IMR-90 (cell line): Measurements from ENCODE around the gene ANK3. TPM values are rescaled to one million over a fixed set of nuclear protein-coding genes. Genes with fewer than 3 reads are reported as not detected.

Experiments
- ATAC-seq: fragments of 200-7000 bp; cut with Tn5 transposase; 2 replicates; pipeline ENCODE4 v1.9.1; 2020; ENCODE audit warnings: low read depth, mild to moderate bottlenecking, moderate library complexity
- BruUV-seq: library from RNA; stranded (reverse); fragments of 400-500 nt; replicated peaks from 2 replicates; lab custom pipeline; 2021; lab: Mats Ljungman, UMichigan
- CTCF ChIA-PET: fragments of 300-600 bp; formaldehyde crosslinking; extraction: SDS; loops from one replicate; lab custom pipeline; 2021; ENCODE audit warnings: antibody characterized with exemption; lab: Yijun Ruan, JAX
- POLR2A ChIA-PET: fragments of 300-600 bp; sonication (Branson Sonifier 250); formaldehyde crosslinking; loops from one replicate; lab custom pipeline; 2022; ENCODE audit warnings: antibody characterized with exemption; ENCODE audit not compliant: unreplicated experiment; lab: Charles Lee
- DNase-seq: peaks from one replicate; pipeline ENCODE4 v3.0.0; 2013
- H2AFZ ChIP-seq: replicated peaks from 2 replicates; pipeline ENCODE3; 2013; ENCODE audit warnings: low read length, mild to moderate bottlenecking; ENCODE audit not compliant: poor library complexity
- H2AK5ac ChIP-seq: 2 replicates; pipeline ENCODE4 v1.6.1; 2013; ENCODE audit warnings: low read depth, low read length, inconsistent platforms
- H2AK9ac ChIP-seq: replicated peaks from 2 replicates; pipeline ENCODE3; 2013; ENCODE audit warnings: mild to moderate bottlenecking, low read depth, low read length, moderate library complexity; ENCODE audit not compliant: poor library complexity
- H2BK120ac ChIP-seq: 2 replicates; pipeline ENCODE4 v1.6.1; 2013; ENCODE audit warnings: low read depth, low read length, inconsistent platforms
- H2BK15ac ChIP-seq: 3 replicates; pipeline ENCODE4 v1.6.1; 2013; ENCODE audit warnings: low read depth, low read length, inconsistent platforms
- H2BK20ac ChIP-seq: 2 replicates; pipeline ENCODE4 v1.6.1; 2013; ENCODE audit warnings: low read depth, mild to moderate bottlenecking, inconsistent platforms, low read length, moderate library complexity
- H2BK5ac ChIP-seq: 2 replicates; pipeline ENCODE4 v1.6.1; 2013; ENCODE audit warnings: mild to moderate bottlenecking, low read depth, low read length, inconsistent platforms; ENCODE audit not compliant: poor library complexity, severe bottlenecking
- H3K14ac ChIP-seq: replicated peaks from 2 replicates; pipeline ENCODE4 v1.6.1; 2013; ENCODE audit warnings: low read depth, low read length, inconsistent platforms
- H3K18ac ChIP-seq: 2 replicates; pipeline ENCODE4 v1.6.1; 2013; ENCODE audit warnings: low read depth, low read length, control low read depth
- H3K23ac ChIP-seq: 2 replicates; pipeline ENCODE4 v1.6.1; 2013; ENCODE audit warnings: low read depth, low read length, inconsistent platforms
- H3K27ac ChIP-seq: 2 replicates; pipeline ENCODE4 v1.5.1; 2013; ENCODE audit warnings: mild to moderate bottlenecking, control low read depth, low read length; ENCODE audit not compliant: insufficient read depth
- H3K27me3 ChIP-seq: 2 replicates; pipeline ENCODE4 v1.6.1; 2013; ENCODE audit warnings: low read length; ENCODE audit not compliant: control insufficient read depth, insufficient read depth
- H3K36me3 ChIP-seq: 2 replicates; pipeline ENCODE4 v1.6.1; 2013; ENCODE audit warnings: low read length, mixed read lengths; ENCODE audit not compliant: control insufficient read depth, insufficient read depth
- H3K4ac ChIP-seq: 2 replicates; pipeline ENCODE4 v1.6.1; 2013; ENCODE audit warnings: low read depth, low read length, inconsistent platforms
- H3K4me1 ChIP-seq: 2 replicates; pipeline ENCODE4 v1.6.1; 2013; ENCODE audit warnings: low read length, mixed read lengths; ENCODE audit not compliant: control insufficient read depth, insufficient read depth
- H3K4me2 ChIP-seq: 2 replicates; pipeline ENCODE4 v1.6.1; 2013; ENCODE audit warnings: low read depth, mild to moderate bottlenecking, control low read depth, low read length, moderate library complexity
- H3K4me3 ChIP-seq: 2 replicates; pipeline ENCODE4 v1.5.1; 2013; ENCODE audit warnings: low read depth, mild to moderate bottlenecking, control low read depth, low read length, moderate library complexity; ENCODE audit not compliant: insufficient read depth
- H3K56ac ChIP-seq: 2 replicates; pipeline ENCODE4 v1.6.1; 2013; ENCODE audit warnings: low read length, inconsistent platforms; ENCODE audit not compliant: insufficient read depth; ENCODE audit errors: extremely low read depth
- H3K79me1 ChIP-seq, 2 experiments: 2 replicates each; pipeline ENCODE4 v1.6.1; 2013; ENCODE audit warnings: low read length in 2 of 2, inconsistent platforms in 1 of 2, low read depth in 1 of 2
- H3K9ac ChIP-seq: 2 replicates; pipeline ENCODE4 v1.6.1; 2013; ENCODE audit warnings: low read depth, low read length, control low read depth
- H3K9me1 ChIP-seq: 2 replicates; pipeline ENCODE4 v1.6.1; 2013; ENCODE audit warnings: low read length, inconsistent platforms; ENCODE audit not compliant: insufficient read depth
- H3K9me3 ChIP-seq: 2 replicates; pipeline ENCODE4 v1.6.1; 2013; ENCODE audit warnings: low read length; ENCODE audit not compliant: control insufficient read depth, insufficient read depth
- H4K20me1 ChIP-seq: 2 replicates; pipeline ENCODE4 v1.6.1; 2013; ENCODE audit warnings: low read length, inconsistent platforms; ENCODE audit not compliant: insufficient read depth
- H4K5ac ChIP-seq: 2 replicates; pipeline ENCODE4 v1.6.1; 2013; ENCODE audit warnings: mild to moderate bottlenecking, low read depth, low read length, control low read depth
- H4K8ac ChIP-seq, 2 experiments: 2 replicates each; pipeline ENCODE4 v1.6.1; 2013; ENCODE audit warnings: low read depth in 2 of 2, low read length in 2 of 2, control low read depth in 1 of 2, inconsistent platforms in 1 of 2
- H4K91ac ChIP-seq: 2 replicates; pipeline ENCODE4 v1.6.1; 2013; ENCODE audit warnings: low read depth, low read length, inconsistent platforms; ENCODE audit not compliant: insufficient read depth
- BHLHE40 ChIP-seq: fragments of 150-350 bp; IDR thresholded peaks from 2 replicates; pipeline ENCODE4 v1.6.1; 2016; ENCODE audit warnings: mild to moderate bottlenecking, low read depth, low read length
- CEBPB ChIP-seq: IDR thresholded peaks from 2 replicates; pipeline ENCODE4 v1.6.1; 2012; ENCODE audit warnings: low read depth, low read length, improper control_type of control experiment
- CHD1 ChIP-seq: IDR thresholded peaks from 2 replicates; pipeline ENCODE4 v1.6.1; 2012; ENCODE audit warnings: low read depth, low read length, improper control_type of control experiment
- CTCF ChIP-seq: conservative IDR thresholded peaks from 2 replicates; pipeline ENCODE4 v1.5.1; 2012; ENCODE audit warnings: mild to moderate bottlenecking, low read depth, low read length, improper control_type of control experiment
- FOS ChIP-seq: fragments of 150-350 bp; IDR thresholded peaks from 2 replicates; pipeline ENCODE4 v1.6.1; 2016; ENCODE audit warnings: low read depth, low read length
- MAFK ChIP-seq: IDR thresholded peaks from 2 replicates; pipeline ENCODE4 v1.6.1; 2012; ENCODE audit warnings: low read depth, low read length, improper control_type of control experiment
- MAZ ChIP-seq: IDR thresholded peaks from 2 replicates; pipeline ENCODE4 v1.6.1; 2012; ENCODE audit warnings: low read depth, mild to moderate bottlenecking, low read length, improper control_type of control experiment, moderate library complexity, borderline replicate concordance
- MXI1 ChIP-seq: IDR thresholded peaks from 2 replicates; pipeline ENCODE4 v1.6.1; 2012; ENCODE audit warnings: low read depth, mild to moderate bottlenecking, low read length, moderate library complexity, borderline replicate concordance
- NFE2L2 ChIP-seq: fragments of 150-350 bp; IDR thresholded peaks from 2 replicates; pipeline ENCODE4 v1.6.1; 2016; ENCODE audit warnings: low read depth, mild to moderate bottlenecking, low read length
- POLR2A ChIP-seq: IDR thresholded peaks from 2 replicates; pipeline ENCODE4 v1.6.1; 2012; ENCODE audit warnings: mild to moderate bottlenecking, low read depth, low read length
- RAD21 ChIP-seq: IDR thresholded peaks from 2 replicates; pipeline ENCODE4 v1.6.1; 2012; ENCODE audit warnings: low read length, improper control_type of control experiment
- RCOR1 ChIP-seq: IDR thresholded peaks from 2 replicates; pipeline ENCODE4 v1.6.1; 2012; ENCODE audit warnings: mild to moderate bottlenecking, low read length, improper control_type of control experiment; ENCODE audit not compliant: insufficient replicate concordance
- RFX5 ChIP-seq: IDR thresholded peaks from 2 replicates; pipeline ENCODE4 v1.8.0; 2012; ENCODE audit warnings: low read depth, mild to moderate bottlenecking, low read length, moderate library complexity
- SMC3 ChIP-seq: fragments of 150-350 bp; IDR thresholded peaks from 2 replicates; pipeline ENCODE4 v1.6.1; 2016; ENCODE audit warnings: low read depth, mild to moderate bottlenecking, antibody characterized with exemption, low read length, moderate library complexity
- WGBS, 2 experiments: methylation state at CpG; one replicate each; pipeline versions ENCODE4 v1.1.5 to v1.1.7; 2013; ENCODE audit warnings: missing lambda C conversion rate in 2 of 2; ENCODE audit not compliant: insufficient read length in 1 of 2; ENCODE audit errors: extremely low coverage in 2 of 2; 5-methylcytosine and 5-hydroxymethylcytosine counted together
- dilution Hi-C: fragments of 300-500 bp; cut with HindIII; formaldehyde crosslinking; loops from one replicate; pipeline ENCODE4 v1.14.3; 2018; ENCODE audit warnings: low sequenced_read_pairs; ENCODE audit not compliant: unreplicated experiment
- in situ Hi-C: fragments of 300-500 bp; cut with MboI; formaldehyde crosslinking; loops from 3 replicates; pipeline ENCODE4 v1.14.3; 2019; ENCODE audit warnings: low sequenced_read_pairs, inconsistent platforms, mixed read lengths
- intact Hi-C: fragments of 100-400 bp; cut with micrococcal nuclease; formaldehyde crosslinking; loops from 2 replicates; pipeline ENCODE4 v1.10.0; 2022
- polyA plus RNA-seq, 3 experiments: library from polyadenylated mRNA; depleted of rRNA; stranded (reverse); fragments of >200 nt; gene quantifications; 2 replicates each; pipeline ENCODE4 v1.2.3, GENCODE V29; 2012; ENCODE audit warnings: low replicate concordance in 1 of 3
- total RNA-seq: library from RNA; depleted of rRNA; stranded (reverse); fragments of >200 nt; gene quantifications from 2 replicates; pipeline ENCODE4 v1.2.3, GENCODE V29; 2012
- TF ChIP-seq, protein P1 (sequence below): fragments of 150-350 bp; IDR thresholded peaks from 2 replicates; pipeline ENCODE4 v1.6.1; 2016; ENCODE audit warnings: low read depth, mild to moderate bottlenecking, low read length, moderate library complexity, borderline replicate concordance
- TF ChIP-seq, protein P2 (sequence below): fragments of 150-350 bp; IDR thresholded peaks from 2 replicates; pipeline ENCODE4 v1.6.1; 2017; ENCODE audit warnings: mild to moderate bottlenecking, antibody characterized with exemption, low read length, low read depth

ANK3 gene
- total and polyA plus RNA-seq, 2 of the 4 experiments (the other 2 are of a cell fraction) = 0.63 to 1.8 TPM

DNA sequence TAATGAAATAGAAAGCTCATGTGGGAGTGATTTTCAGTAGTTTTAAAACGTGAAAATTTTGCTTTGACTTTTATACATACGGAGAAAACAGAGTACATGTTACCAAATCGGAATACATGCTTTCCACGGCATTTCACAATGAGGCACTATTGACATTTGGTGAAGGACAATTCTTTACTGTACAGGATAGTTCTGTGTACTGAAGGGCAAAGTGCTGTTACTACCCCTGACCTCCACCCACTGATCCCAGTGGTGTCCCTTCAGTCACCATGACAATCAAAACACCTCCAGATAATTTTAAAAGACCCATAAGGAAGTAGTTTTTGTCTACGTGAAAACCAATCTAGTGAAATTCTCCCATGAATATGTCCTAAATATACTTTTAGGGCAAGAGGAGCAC lies 33.1 kb upstream of the ANK3 start:
- Histone ChIP-seq H4K20me1 (no peaks in the 10 kb centered on the region), H3K27ac (no peak overlapping the region), H2AFZ (no peak overlapping the region), H4K8ac (no peak overlapping the region), H3K4me3 (no peak overlapping the region), H2BK120ac (no peak overlapping the region), H2BK20ac (no peak overlapping the region), H3K27me3 (no peaks in the 10 kb centered on the region), H4K5ac (no peak overlapping the region), H2AK9ac (no peak overlapping the region), H2BK5ac (no peak overlapping the region), H3K9me1 (peaks cover 9% of the 10 kb centered on the region; the same call in 1 of the 2 replicates), H3K79me1 (no peaks in the 10 kb centered on the region), H3K4me1 (peaks cover 7% of the 10 kb centered on the region; the same call in 1 of the 2 replicates), H3K4ac (no peak overlapping the region), H3K4me2 (no peak overlapping the region), H3K9me3 (no peaks in the 10 kb centered on the region), H3K14ac (no peak overlapping the region), H3K56ac (no peak overlapping the region), H2AK5ac (peak overlapping the region; percentile 27; the same call in 1 of the 2 replicates), H3K9ac (no peak overlapping the region), H2BK15ac (no peak overlapping the region), H3K36me3 (no peaks in the 10 kb centered on the region), H4K91ac (no peak overlapping the region), H3K23ac (no peak overlapping the region), H3K18ac (no peak overlapping the region)
- dilution Hi-C loops (no loop called here), in situ Hi-C loops (loop anchor here (25.0 kb wide), 1 partner anchor 536 kb away; no protein-coding TSS in a partner anchor), intact Hi-C loops (no loop called here)
- ATAC-seq (no peak), DNase-seq (no peak)
- CTCF ChIA-PET = interaction anchor here (0.7 kb wide), 1 partner anchor 84 kb away, joined by 3 read pairs; no protein-coding TSS in a partner anchor
- no TSS peak for BruUV-seq
- no peak for TF ChIP-seq NFE2L2
- no peak for TF ChIP-seq CEBPB
- TF ChIP-seq SMC3 = no peak
- TF ChIP-seq MAFK = no peak
- TF ChIP-seq, protein P1, sequence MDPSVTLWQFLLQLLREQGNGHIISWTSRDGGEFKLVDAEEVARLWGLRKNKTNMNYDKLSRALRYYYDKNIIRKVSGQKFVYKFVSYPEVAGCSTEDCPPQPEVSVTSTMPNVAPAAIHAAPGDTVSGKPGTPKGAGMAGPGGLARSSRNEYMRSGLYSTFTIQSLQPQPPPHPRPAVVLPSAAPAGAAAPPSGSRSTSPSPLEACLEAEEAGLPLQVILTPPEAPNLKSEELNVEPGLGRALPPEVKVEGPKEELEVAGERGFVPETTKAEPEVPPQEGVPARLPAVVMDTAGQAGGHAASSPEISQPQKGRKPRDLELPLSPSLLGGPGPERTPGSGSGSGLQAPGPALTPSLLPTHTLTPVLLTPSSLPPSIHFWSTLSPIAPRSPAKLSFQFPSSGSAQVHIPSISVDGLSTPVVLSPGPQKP = no peak
- no peak for TF ChIP-seq BHLHE40
- TF ChIP-seq FOS = no peak
- TF ChIP-seq MXI1 = no peak
- no peak for TF ChIP-seq CHD1
- TF ChIP-seq RFX5 = no peak
- TF ChIP-seq, protein P2, sequence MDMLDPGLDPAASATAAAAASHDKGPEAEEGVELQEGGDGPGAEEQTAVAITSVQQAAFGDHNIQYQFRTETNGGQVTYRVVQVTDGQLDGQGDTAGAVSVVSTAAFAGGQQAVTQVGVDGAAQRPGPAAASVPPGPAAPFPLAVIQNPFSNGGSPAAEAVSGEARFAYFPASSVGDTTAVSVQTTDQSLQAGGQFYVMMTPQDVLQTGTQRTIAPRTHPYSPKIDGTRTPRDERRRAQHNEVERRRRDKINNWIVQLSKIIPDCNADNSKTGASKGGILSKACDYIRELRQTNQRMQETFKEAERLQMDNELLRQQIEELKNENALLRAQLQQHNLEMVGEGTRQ = no peak
- TF ChIP-seq RAD21 = no peak
- no peak for TF ChIP-seq POLR2A
- no peak for TF ChIP-seq CTCF
- TF ChIP-seq RCOR1 = no peak
- no peak for TF ChIP-seq MAZ
- POLR2A ChIA-PET = no interaction called here
- WGBS, 2 experiments = no CpG with 5 or more reads among the region's 5 CpGs
